SW480 (cell line): ENCODE measurements around the gene SAP30.

Experiments used
- DNase-seq: peaks from one replicate; pipeline ENCODE4 v3.0.0-alpha.2; 2016; ENCODE audit warnings: low spot score

SAP30 gene

DNA sequence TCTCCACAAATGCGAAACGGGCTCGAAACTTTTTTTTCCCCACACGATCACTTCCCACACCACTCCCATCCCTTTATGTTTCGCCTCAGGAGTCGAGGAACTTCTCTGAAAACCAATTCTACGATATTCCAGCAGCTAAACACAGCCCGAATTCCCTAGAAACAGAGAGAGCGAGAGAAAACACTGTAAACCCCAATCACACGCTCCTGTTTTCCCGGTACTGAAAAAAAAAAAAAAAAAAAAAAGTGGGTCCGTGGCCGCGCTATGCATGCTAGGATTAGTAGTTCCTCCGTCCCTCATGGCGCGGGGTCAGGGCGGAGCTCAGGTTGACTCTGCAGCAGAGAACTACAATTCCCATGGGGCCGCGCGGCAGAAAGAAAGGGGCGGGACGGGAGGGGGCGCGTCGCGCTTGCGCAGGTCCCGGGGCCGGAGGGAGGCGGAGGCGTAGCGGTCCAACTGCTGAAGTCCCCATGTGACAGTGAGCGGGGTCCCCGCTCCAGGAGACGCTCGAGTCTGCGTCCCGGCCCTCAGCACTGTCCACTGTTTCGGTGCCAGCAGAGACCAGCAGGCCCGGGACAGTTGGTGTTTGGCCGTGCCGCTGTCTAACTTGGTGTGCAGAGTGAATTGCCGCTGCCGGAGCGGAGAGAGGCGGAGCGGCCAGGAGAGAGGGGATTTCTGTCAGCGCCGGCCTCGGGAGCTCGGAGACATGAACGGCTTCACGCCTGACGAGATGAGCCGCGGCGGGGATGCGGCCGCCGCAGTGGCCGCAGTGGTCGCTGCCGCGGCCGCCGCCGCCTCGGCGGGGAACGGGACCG is at the start of gene SAP30:
SAP30 (plus strand) TSS at position 478 of the 815 bp plus-strand sequence; CDS start at position 707, 229 bp downstream.
- peak; percentile 94 for DNase-seq

DNA sequence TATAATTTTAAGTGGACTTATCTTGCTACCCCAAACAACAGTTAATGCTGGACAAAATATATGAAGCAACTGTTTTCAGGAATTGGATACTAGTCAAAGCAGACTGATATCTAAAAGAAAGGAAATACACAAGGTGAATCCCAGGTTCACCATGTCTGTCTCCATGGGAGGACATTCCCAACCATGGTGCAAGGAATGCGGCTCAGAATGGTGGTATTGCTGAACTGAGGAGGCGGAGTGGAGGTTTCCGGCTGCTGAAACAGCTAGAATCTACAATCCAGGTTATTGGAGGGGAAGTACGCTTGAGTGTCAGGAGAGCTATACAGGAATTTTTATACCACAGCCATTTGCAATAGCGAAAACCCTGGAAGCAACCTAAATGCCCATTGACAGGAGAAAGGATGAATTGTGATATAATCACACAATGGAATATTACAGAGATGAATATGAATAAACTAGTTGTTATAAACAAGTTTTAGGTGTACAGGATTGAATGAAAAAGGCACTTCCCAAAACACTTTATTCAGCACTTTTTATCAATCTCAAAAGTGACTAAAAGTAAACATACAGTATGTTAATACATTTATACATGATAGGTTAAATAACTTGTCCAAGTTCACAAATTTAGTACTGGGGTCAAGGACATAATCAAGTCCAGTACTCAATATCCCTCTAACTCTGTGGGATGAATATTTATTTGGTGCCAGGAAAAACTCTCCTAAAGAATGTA is 45.6 kb upstream of the SAP30 start:
- DNase-seq, result no peak

GRCh38 chr4:173328236-173328901 is 42.4 kb upstream of the SAP30 start:
- DNase-seq, result no peak

DNA sequence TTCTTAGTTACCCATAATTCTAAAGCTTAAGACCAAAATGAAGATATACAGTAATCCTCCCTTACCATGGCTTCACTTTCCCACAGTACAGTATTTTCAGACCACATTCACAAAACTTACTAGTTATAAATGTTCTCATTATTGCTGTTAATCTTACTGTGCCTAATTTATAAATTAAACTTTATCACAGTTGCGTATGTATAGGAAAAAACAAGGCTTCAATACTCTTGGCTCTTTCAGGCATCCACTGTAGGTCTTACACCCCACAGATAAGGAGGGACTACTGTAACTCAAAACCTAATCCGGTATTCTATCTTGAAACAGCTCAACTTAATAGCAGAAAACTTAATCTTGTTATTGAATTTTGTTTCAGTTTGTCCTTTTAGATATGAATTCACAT is 40.2 kb upstream of the SAP30 start:
- no peak for DNase-seq

- DNase-seq, result no peak
Measured at GRCh38 chr4:173332021-173332487, 38.7 kb upstream of the SAP30 start.

DNA sequence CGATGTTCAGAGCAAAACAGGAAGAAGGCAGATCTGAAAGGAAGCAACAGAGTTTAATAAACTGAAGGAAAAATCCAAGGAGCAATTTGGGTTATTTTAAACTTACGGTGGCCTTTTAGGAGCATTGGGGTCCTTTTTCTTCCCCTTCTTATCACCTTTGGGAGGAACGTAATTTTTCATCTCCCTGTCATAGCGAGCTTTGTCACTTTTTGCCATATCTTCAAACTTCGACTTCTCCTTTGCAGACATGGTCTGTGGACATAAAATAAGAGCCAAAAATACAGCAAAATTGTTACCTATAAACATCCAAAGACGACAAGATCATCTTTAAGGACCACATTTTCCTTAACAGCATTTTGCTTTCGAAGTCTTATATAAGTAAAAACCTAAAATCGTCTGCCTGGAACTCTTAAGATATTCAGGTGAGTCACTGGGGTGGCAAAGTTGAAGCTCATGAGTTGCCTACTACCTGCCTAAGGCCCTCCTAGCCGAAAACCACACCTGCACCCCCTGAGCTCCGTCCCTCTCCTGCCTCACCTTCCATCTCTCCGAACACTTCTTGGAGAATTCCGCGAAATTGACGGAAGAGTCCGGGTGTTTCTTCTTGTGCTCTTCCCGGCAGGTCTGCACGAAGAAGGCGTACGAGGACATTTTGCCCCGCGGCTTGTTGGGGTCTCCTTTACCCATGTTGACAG is 37.6 kb upstream of the SAP30 start:
- DNase-seq, result peak; percentile 25

GRCh38 chr4:173333658-173334084 is 37.1 kb upstream of the SAP30 start:
- peak; percentile 15 for DNase-seq

DNA sequence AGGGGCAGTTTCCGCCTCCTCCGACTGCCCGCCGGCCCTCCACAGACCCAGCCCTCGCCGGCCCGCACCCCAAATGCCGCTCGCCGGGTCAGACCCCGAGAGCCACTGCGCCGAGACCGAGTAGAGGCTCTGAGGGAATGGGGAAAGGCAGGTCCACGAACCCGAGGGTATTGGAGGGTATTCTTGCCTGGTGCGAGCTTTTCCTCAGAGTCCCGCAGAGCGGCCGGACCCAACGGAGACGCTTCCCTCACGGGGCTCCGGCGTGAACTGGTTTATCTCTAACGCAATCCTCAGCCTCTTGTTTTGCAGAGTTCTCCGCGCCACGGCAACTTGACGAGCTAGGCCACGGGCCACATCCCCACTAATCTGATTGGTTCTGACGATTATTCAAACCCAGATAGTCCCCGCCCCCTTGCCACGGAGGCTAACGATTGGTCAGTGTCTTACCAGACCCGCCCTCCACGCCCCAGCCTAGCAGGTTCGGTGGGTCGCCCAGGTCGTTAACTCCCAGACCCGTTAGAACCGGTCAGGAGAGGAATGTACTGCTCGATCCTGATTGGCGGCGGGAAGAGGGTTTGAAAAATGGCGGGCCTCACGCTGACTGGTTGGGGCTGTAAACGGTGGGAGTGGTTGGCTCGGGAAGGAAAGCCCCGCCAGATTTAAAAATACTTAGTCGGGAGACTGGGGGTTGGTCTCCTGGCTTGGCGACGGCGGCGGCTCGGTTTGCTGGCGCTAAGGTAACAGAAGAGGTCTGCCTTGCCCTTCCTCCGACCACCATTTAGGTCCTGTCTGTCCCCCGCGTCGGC is 36.5 kb upstream of the SAP30 start, which contains the start of gene HMGB2:
HMGB2 (minus strand) TSS at position 274 of the 806 bp plus-strand sequence. CDS start 709 bp downstream, outside the sequence.
- DNase-seq, result peak; percentile 98

GRCh38 chr4:173334891-173335752 is 35.6 kb upstream of the SAP30 start:
- peak; percentile 79 for DNase-seq

DNA sequence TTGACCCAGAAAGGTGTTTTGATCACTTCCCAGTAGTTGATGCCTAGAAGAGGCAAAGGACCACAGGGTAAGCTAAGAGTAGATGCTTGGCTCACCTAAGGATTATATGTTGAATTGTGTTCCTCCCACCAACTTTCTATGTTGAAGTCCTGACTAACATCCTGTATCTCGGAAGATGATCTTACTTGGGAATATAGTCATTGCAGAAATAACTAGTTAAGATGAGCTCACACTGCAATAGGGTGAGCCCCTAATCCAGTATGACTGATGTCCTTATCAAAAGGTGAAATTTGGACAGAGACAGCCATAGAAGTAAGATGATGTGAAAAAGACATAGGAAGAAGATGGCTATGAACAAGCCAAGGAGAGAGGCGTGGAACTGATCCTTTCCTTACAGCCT is 33.3 kb upstream of the SAP30 start:
- DNase-seq, result no peak

DNA sequence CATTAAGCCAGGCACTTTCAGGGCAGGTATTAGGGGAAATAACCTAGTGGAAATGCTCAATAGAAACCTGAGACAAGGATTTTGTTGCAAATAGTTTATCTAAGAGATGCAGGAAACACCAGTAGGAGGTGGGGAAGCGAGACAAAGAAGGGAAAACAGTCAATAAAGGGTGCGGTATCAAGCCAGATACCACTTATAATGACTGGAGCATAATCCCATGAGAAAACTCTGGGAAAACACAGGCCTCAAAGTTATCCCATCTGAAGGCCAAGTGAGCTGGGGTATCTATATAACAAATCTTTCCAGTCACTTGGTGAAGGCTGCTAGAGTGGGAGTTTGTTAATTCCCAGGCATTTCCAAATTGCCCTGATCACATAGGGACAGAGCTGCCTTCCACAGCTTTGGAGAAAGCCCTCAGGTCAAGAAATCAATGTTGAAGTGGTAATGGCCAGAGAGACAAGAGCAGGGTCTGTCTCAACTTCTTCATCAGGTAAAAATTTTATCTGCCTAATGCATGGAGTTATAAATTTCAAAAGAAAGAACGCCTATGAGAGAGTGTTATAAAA is 26.8 kb upstream of the SAP30 start:
- no peak for DNase-seq

DNA sequence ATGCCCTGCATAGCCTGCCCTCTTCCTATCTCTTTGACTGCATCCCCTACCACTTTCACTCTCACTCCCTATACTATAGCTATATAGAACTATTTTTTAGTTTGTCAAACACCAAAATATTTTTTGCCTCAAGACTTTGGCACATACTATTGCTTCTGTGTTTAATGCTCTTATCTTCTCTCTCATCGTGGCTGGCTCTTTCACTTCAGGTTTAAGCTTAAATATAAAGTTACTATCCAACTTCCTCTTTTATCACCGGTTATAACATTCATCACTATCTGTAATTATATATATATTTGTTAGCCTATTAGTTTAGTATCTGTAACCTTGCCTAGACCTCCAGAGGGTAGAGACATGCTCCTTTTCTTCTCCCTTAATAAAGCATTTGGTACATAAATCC is 25.1 kb upstream of the SAP30 start:
- DNase-seq, result no peak

GRCh38 chr4:173346074-173346473 is 24.7 kb upstream of the SAP30 start:
- no peak for DNase-seq

DNA sequence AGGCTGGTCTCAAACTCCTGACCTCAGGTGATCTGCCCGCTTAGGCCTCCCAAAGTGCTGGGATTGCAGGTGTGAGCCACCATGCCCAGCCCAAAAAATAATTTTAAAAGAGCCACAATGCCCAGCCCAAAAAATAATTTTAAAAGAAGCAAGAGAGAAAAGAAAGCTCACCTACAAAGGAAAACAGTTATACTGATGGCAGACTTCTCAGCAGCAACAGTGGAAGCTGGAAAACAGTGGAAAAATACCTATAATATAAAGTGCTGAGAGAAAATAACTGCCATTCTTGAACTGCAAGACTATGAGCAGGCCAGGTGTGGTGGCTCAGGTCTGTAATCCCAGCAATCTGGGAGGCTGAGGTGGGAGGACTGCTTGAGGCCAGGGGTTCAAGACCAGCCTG is 23.3 kb upstream of the SAP30 start:
- no peak for DNase-seq

- no peak for DNase-seq
Measured at GRCh38 chr4:173357939-173358338, 12.8 kb upstream of the SAP30 start.

- DNase-seq, result no peak
Measured at GRCh38 chr4:173360587-173361221, 10.1 kb upstream of the SAP30 start.

DNA sequence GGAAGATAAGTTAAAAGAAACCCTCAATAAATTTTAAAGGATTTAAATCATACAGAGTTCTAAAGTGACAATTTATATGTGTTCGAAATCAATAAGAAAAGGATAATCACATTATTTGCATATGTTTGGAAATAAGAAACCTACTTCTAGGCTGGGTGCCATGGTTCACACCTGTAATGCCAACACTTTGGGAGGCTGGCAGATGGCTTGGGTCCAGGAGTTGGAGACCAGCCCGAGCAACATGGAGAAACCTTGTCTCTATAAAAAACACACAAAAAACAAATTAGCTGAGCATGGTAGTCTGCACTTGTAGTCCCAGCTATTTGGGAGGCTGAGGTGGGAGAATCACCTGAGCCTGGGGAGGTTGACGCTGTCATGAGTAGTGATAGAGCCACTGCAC is 8.1 kb upstream of the SAP30 start:
- no peak for DNase-seq

- no peak for DNase-seq
Measured at GRCh38 chr4:173365359-173365996, 5.3 kb upstream of the SAP30 start.

- DNase-seq, result no peak
Measured at GRCh38 chr4:173367285-173367684, 3.5 kb upstream of the SAP30 start.
